ENCODE results near the gene PCDHB3. TPM values are rescaled to one million over a fixed set of nuclear protein-coding genes. Genes with fewer than 3 reads are reported as not detected.
"Not testable (repeated sequence)": the region's sequence is repeated elsewhere in the genome, so short reads cannot be mapped to it uniquely, and the experiment has no call there.

PCDHB3 gene
- total RNA-seq, 4 donors from 2014 or later: 3.9 to 7.4 (median 4.9) TPM

DNA sequence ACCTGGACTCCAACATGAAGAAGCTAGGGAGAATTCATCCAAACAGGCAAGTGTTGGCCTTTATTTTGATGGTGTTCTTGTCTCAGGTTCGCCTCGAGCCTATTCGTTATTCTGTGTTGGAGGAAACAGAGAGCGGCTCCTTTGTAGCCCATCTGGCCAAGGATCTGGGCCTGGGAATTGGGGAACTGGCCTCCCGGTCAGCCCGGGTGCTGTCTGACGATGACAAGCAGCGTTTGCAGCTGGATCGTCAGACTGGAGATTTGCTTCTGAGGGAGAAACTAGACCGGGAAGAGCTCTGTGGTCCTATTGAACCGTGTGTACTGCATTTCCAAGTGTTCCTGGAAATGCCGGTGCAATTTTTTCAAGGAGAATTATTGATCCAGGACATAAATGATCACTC is 21.7 kb downstream of the PCDHB3 start:
- DNase-seq (ENCODE audit: low spot score in 2 of 2): no peak
- H3K4me3 ChIP-seq: peak overlapping the region in 3 of 4 donors; percentile 3 to 41 (median 7)
- no peak for TF ChIP-seq POLR2A (IDR thresholded peaks at IDR 0.05)
- 41 to 63% methylated on average over 12 of the region's 12 CpGs for WGBS, 2 donors
- H3K9me3 ChIP-seq: peaks cover 0 to 57% (median 7%) of the 10 kb centered on the region in 4 donors
- H3K36me3 ChIP-seq: peaks cover 0 to 10% (median 0%) of the 10 kb centered on the region in 3 donors
- H3K27me3 ChIP-seq: no peaks in the 10 kb centered on the region
- H3K4me1 ChIP-seq: no peaks in the 10 kb centered on the region
- peak overlapping the region in 1 of 4 donors; percentile 74 for H3K27ac ChIP-seq

DNA sequence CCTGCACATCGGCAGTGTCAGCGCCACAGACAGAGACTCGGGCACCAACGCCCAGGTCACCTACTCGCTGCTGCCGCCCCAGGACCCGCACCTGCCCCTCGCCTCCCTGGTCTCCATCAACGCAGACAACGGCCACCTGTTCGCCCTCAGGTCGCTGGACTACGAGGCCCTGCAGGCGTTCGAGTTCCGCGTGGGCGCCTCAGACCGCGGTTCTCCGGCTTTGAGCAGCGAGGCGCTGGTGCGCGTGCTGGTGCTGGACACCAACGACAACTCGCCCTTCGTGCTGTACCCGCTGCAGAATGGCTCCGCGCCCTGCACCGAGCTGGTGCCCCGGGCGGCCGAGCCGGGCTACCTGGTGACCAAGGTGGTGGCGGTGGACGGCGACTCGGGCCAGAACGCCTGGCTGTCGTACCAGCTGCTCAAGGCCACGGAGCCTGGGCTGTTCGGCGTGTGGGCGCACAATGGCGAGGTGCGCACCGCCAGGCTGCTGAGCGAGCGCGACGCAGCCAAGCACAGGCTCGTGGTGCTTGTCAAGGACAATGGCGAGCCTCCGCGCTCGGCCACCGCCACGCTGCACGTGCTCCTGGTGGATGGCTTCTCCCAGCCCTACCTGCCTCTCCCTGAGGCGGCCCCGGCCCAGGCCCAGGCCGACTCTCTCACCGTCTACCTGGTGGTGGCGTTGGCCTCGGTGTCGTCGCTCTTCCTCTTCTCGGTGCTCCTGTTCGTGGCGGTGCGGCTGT is 23.3 kb downstream of the PCDHB3 start:
- H3K36me3 ChIP-seq; H3K27ac ChIP-seq; H3K4me1 ChIP-seq; H3K27me3 ChIP-seq; DNase-seq (ENCODE audit: low spot score in 2 of 2): not testable (repeated sequence)
- Histone ChIP-seq H3K4me3 (peak overlapping the region in 1 of 4 donors; percentile 23), H3K9me3 (peaks cover 0 to 66% (median 6%) of the 10 kb centered on the region in 4 donors)
- 31 to 44% methylated on average over 12 to 26 of the region's 73 CpGs for WGBS, 2 donors

DNA sequence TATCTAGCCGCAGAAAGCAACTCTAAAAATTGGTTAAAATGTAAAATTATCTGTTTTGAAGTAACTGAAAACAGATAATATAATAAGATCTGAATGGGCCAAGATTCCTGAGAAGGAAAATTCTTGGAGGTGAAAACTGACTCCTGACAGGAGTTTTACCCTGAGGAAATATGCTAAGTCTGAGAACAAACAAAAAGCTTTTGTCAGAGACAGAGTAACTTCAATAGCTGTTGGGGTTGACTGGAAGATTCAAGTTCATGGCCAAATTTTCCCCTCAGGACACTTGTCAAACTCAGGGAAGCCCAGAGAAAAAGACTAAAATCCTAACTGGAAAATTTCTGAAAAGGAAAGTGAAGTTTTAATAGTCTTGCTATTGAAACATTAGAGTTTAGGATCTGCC is 27.0 kb downstream of the PCDHB3 start:
- H3K27ac ChIP-seq: no peak overlapping the region
- DNase-seq (ENCODE audit: low spot score in 2 of 2): no peak
- peaks cover 0 to 10% (median 0%) of the 10 kb centered on the region in 3 donors for H3K36me3 ChIP-seq
- H3K4me3 ChIP-seq: no peak overlapping the region
- peaks cover 0 to 77% (median 10%) of the 10 kb centered on the region in 4 donors for H3K9me3 ChIP-seq
- WGBS, 2 donors: 86 to 95% methylated on average over 1 of the region's 1 CpG
- TF ChIP-seq EP300 (IDR thresholded peaks at IDR 0.05) (no peak), POLR2A (IDR thresholded peaks at IDR 0.05) (no peak)
- TF ChIP-seq, protein P1, sequence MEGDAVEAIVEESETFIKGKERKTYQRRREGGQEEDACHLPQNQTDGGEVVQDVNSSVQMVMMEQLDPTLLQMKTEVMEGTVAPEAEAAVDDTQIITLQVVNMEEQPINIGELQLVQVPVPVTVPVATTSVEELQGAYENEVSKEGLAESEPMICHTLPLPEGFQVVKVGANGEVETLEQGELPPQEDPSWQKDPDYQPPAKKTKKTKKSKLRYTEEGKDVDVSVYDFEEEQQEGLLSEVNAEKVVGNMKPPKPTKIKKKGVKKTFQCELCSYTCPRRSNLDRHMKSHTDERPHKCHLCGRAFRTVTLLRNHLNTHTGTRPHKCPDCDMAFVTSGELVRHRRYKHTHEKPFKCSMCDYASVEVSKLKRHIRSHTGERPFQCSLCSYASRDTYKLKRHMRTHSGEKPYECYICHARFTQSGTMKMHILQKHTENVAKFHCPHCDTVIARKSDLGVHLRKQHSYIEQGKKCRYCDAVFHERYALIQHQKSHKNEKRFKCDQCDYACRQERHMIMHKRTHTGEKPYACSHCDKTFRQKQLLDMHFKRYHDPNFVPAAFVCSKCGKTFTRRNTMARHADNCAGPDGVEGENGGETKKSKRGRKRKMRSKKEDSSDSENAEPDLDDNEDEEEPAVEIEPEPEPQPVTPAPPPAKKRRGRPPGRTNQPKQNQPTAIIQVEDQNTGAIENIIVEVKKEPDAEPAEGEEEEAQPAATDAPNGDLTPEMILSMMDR (IDR thresholded peaks at IDR 0.05): no peak
- H3K27me3 ChIP-seq: no peaks in the 10 kb centered on the region
- no peaks in the 10 kb centered on the region for H3K4me1 ChIP-seq

DNA sequence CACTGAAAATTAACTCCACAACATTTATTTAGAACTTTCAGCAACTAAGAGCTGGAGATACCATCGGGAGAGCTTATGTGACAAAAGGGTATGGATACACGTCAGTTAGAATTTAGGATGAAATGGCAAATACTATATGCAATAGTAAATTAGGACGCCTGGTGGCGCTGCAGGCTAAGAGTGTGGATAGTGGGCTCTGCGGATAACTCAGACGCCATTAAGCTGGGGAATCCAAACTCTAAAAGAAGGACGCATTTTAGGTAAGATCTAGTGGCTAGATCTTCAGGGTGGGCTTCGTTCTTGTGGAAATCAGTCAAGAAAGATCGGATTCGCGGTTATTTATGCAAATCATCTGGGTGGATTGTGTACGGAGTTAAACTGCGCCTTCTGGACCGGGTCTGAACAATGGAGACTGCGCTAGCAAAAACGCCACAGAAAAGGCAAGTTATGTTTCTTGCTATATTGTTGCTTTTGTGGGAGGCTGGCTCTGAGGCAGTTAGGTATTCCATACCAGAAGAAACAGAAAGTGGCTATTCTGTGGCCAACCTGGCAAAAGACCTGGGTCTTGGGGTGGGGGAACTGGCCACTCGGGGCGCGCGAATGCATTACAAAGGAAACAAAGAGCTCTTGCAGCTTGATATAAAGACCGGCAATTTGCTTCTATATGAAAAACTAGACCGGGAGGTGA is 34.9 kb downstream of the PCDHB3 start, which contains the start of gene PCDHB5:
Gene PCDHB5 (plus strand): TSS at position 177 of the 688 bp plus-strand sequence. CDS start 229 bp downstream, at position 406.
- DNase-seq (ENCODE audit: low spot score in 2 of 2): peak in 1 of 2 donors; percentile 33
- TF ChIP-seq EP300 (IDR thresholded peaks at IDR 0.05) (no peak), POLR2A (IDR thresholded peaks at IDR 0.05) (no peak)
- TF ChIP-seq, protein P1 (IDR thresholded peaks at IDR 0.05): peak in 2 of 5 experiments; percentile 12 to 32
- 23 to 26% methylated on average over 22 of the region's 22 CpGs for WGBS, 2 donors
- Histone ChIP-seq H3K36me3 (no peaks in the 10 kb centered on the region), H3K4me1 (no peaks in the 10 kb centered on the region), H3K27me3 (no peaks in the 10 kb centered on the region), H3K4me3 (peak within 1 kb of the TSS; percentile 8 to 48 (median 16)), H3K27ac (peak within 1 kb of the TSS in 1 of 4 donors; percentile 48), H3K9me3 (peaks cover 0 to 97% (median 27%) of the 10 kb centered on the region in 4 donors)

DNA sequence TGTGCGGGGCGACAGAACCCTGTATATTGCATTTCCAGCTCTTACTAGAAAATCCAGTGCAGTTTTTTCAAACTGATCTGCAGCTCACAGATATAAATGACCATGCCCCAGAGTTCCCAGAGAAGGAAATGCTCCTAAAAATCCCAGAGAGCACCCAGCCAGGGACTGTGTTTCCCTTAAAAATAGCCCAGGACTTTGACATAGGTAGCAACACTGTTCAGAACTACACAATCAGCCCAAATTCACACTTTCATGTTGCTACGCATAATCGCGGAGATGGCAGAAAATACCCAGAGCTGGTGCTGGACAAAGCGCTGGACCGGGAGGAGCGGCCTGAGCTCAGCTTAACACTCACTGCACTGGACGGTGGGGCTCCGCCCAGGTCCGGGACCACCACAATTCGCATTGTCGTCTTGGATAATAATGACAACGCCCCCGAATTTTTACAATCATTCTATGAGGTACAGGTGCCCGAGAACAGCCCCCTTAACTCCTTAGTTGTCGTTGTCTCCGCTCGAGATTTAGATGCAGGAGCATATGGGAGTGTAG is 35.5 kb downstream of the PCDHB3 start:
- Histone ChIP-seq H3K36me3 (no peaks in the 10 kb centered on the region), H3K4me1 (no peaks in the 10 kb centered on the region), H3K27me3 (no peaks in the 10 kb centered on the region), H3K9me3 (peaks cover 0 to 97% (median 26%) of the 10 kb centered on the region in 4 donors), H3K4me3 (peak overlapping the region; percentile 8 to 48 (median 16)), H3K27ac (no peak overlapping the region)
- TF ChIP-seq EP300 (IDR thresholded peaks at IDR 0.05): no peak
- TF ChIP-seq, protein P1 (IDR thresholded peaks at IDR 0.05): no peak
- 67% methylated on average over 19 of the region's 19 CpGs for WGBS, 2 donors
- DNase-seq (ENCODE audit: low spot score in 2 of 2): no peak

DNA sequence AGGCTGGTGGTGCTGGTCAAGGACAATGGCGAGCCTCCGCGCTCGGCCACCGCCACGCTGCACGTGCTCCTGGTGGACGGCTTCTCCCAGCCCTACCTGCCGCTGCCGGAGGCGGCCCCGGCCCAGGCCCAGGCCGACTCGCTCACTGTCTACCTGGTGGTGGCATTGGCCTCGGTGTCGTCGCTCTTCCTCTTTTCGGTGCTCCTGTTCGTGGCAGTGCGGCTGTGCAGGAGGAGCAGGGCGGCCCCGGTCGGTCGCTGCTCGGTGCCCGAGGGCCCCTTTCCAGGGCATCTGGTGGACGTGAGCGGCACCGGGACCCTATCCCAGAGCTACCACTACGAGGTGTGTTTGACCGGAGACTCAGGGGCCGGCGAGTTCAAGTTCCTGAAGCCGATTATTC is 37.1 kb downstream of the PCDHB3 start:
- H3K27me3 ChIP-seq; H3K4me3 ChIP-seq; H3K36me3 ChIP-seq; H3K4me1 ChIP-seq; H3K27ac ChIP-seq; DNase-seq (ENCODE audit: low spot score in 2 of 2): not testable (repeated sequence)
- WGBS, 2 donors: 57 to 69% methylated on average over 16 to 27 of the region's 34 CpGs
- H3K9me3 ChIP-seq: peaks cover 0 to 97% (median 27%) of the 10 kb centered on the region in 4 donors

Data from tibial nerve (tissue), 4 donors.